HepG2 (cell line): ENCODE measurements around the gene METAP1D. TPM values are rescaled to one million over a fixed set of nuclear protein-coding genes. Genes with fewer than 3 reads are reported as not detected.
A peak's percentile ranks its signal among the peaks of the same experiment; 100 is the strongest.

Experiments
- ATAC-seq: fragments of 200-7000 bp; cut with Tn5 transposase; 3 replicates; pipeline ENCODE4 v1.9.1; 2020; ENCODE audit warnings: mild to moderate bottlenecking, moderate library complexity
- BruUV-seq: library from RNA; stranded (reverse); fragments of 400-500 nt; replicated peaks from 2 replicates; lab custom pipeline; 2021; lab: Mats Ljungman, UMichigan
- CTCF ChIA-PET: fragments of 300-600 bp; formaldehyde crosslinking; extraction: SDS; loops from one replicate; lab custom pipeline; 2021; ENCODE audit warnings: low total read pairs, inconsistent platforms, low intra/inter-chr PET ratio; lab: Yijun Ruan, JAX
- POLR2A ChIA-PET: fragments of 350-600 bp; sonication (Branson Sonifier 250); formaldehyde crosslinking; loops from one replicate; lab custom pipeline; 2020; ENCODE audit warnings: antibody characterized with exemption, inconsistent platforms; lab: Yijun Ruan, JAX
- DNase-seq: peaks from one replicate; pipeline ENCODE4 v3.0.0-alpha.2; 2015; ENCODE audit warnings: low spot score
- FAIRE-seq: peaks from 3 replicates; lab custom pipeline; 2011; peaks lifted over from hg19 to GRCh38; lab: Jason Lieb, UNC
- H2AFZ ChIP-seq: one replicate; pipeline ENCODE4 v1.6.1; 2011; ENCODE audit warnings: low read length, inconsistent platforms
- H3K27ac ChIP-seq: fragments of 300-600 bp; 3 replicates; pipeline ENCODE4 v1.8.0; 2011; ENCODE audit warnings: mixed run types, mild to moderate bottlenecking, mixed read lengths, low read length, inconsistent platforms; ENCODE audit not compliant: insufficient read depth; ENCODE audit errors: extremely low read length
- H3K27me3 ChIP-seq, 2 experiments: fragments of 200-600 bp in 1 of 2; 2 replicates in 1 of 2; 3 replicates in 1 of 2; pipeline versions ENCODE4 v1.6.0 to v1.8.0; 2011; ENCODE audit warnings: low read length in 2 of 2, mild to moderate bottlenecking in 2 of 2, moderate library complexity in 2 of 2, inconsistent platforms in 1 of 2; ENCODE audit not compliant: insufficient read depth in 2 of 2, control insufficient read depth in 1 of 2
- H3K36me3 ChIP-seq, 2 experiments: fragments of 200-600 bp in 1 of 2; replicated peaks in 1 of 2; 2 replicates in 1 of 2; 3 replicates in 1 of 2; pipeline versions ENCODE4 v1.5.1 to v1.8.0; 2011; ENCODE audit warnings: low read length in 2 of 2, inconsistent platforms in 1 of 2; ENCODE audit not compliant: insufficient read depth in 2 of 2, control insufficient read depth in 1 of 2
- H3K4me1 ChIP-seq: 2 replicates; pipeline ENCODE4 v1.5.1; 2012; ENCODE audit warnings: low read length, inconsistent platforms; ENCODE audit not compliant: insufficient read depth
- H3K4me2 ChIP-seq: 2 replicates; pipeline ENCODE4 v1.6.0; 2011; ENCODE audit warnings: low read depth, low read length, inconsistent platforms
- H3K4me3 ChIP-seq, 3 experiments: fragments of 200-600 bp in 1 of 3; sonication (generic), shearing (Covaris generic) in 1 of 3; replicated peaks in 1 of 3; 2 replicates each; pipeline ENCODE4 v1.5.1; 2011 to 2016; ENCODE audit warnings: low read length in 3 of 3, inconsistent platforms in 2 of 3, low read depth in 2 of 3, mild to moderate bottlenecking in 2 of 3, control low read depth in 1 of 3, mixed read lengths in 1 of 3; ENCODE audit not compliant: insufficient read depth in 1 of 3
- H3K79me2 ChIP-seq: one replicate; pipeline ENCODE4 v1.6.1; 2011; ENCODE audit warnings: low read length, inconsistent platforms; ENCODE audit not compliant: insufficient read depth
- H3K9ac ChIP-seq: 2 replicates; pipeline ENCODE4 v1.6.0; 2011; ENCODE audit warnings: mild to moderate bottlenecking, low read depth, low read length, inconsistent platforms; ENCODE audit not compliant: insufficient read depth
- H3K9me3 ChIP-seq: 2 replicates; pipeline ENCODE4 v1.5.1; 2012; ENCODE audit warnings: mild to moderate bottlenecking, low read length
- H4K20me1 ChIP-seq: 2 replicates; pipeline ENCODE4 v1.6.0; 2011; ENCODE audit warnings: inconsistent platforms, mild to moderate bottlenecking, low read length, moderate library complexity; ENCODE audit not compliant: insufficient read depth
- HMG20B ChIP-seq: conservative IDR thresholded peaks from 2 replicates; pipeline ENCODE4 v1.6.1; 2016; ENCODE audit warnings: missing genetic modification reagents, missing compliant biosample characterization
- LCORL ChIP-seq, 2 experiments: fragments of 450-650 bp in 1 of 2; sonication (generic) in 1 of 2; formaldehyde crosslinking in 1 of 2; IDR thresholded peaks; 2 replicates each; pipeline versions ENCODE4 v1.5.0 to v1.6.1; 2017 to 2020; ENCODE audit warnings: antibody characterized with exemption in 1 of 2, missing genetic modification reagents in 1 of 2
- MTF1 ChIP-seq: sonication (generic); formaldehyde crosslinking; IDR thresholded peaks from 2 replicates; pipeline ENCODE4 v1.5.0; 2020; ENCODE audit warnings: missing genetic modification reagents
- SPEN ChIP-seq: sonication (generic); formaldehyde crosslinking; IDR thresholded peaks from 2 replicates; pipeline ENCODE4 v1.5.1; 2020; ENCODE audit warnings: low read depth, mild to moderate bottlenecking, missing genetic modification reagents
- SRSF4 ChIP-seq: fragments of 200-400 bp; formaldehyde crosslinking; IDR thresholded peaks from one replicate; pipeline ENCODE4 v1.6.1; 2018; ENCODE audit warnings: mild to moderate bottlenecking, low read depth, low read length, moderate library complexity; ENCODE audit not compliant: poor library complexity, severe bottlenecking
- TCF7 ChIP-seq: sonication (generic); IDR thresholded peaks from 2 replicates; pipeline ENCODE4 v1.6.1; 2016; ENCODE audit warnings: antibody characterized with exemption, low read depth
- ZBTB3 ChIP-seq: sonication (generic); formaldehyde crosslinking; IDR thresholded peaks from 2 replicates; pipeline ENCODE4 v1.4.0; 2020; ENCODE audit warnings: low read depth, mild to moderate bottlenecking, moderate library complexity, missing genetic modification reagents, borderline replicate concordance
- ZFP36L2 ChIP-seq: sonication (generic); formaldehyde crosslinking; IDR thresholded peaks from 2 replicates; pipeline ENCODE4 v1.4.0; 2020; ENCODE audit warnings: missing genetic modification reagents
- ZMYM4 ChIP-seq: sonication (generic); formaldehyde crosslinking; IDR thresholded peaks from 2 replicates; pipeline ENCODE4 v1.8.1; 2023; ENCODE audit warnings: mild to moderate bottlenecking, missing genetic modification reagents
- ZNF225 ChIP-seq: sonication (generic); formaldehyde crosslinking; IDR thresholded peaks from 2 replicates; pipeline ENCODE4 v1.4.0; 2020; ENCODE audit warnings: mild to moderate bottlenecking, missing genetic modification reagents
- ZNF501 ChIP-seq: sonication (generic); formaldehyde crosslinking; IDR thresholded peaks from 2 replicates; pipeline ENCODE4 v1.5.1; 2020; ENCODE audit warnings: mild to moderate bottlenecking, moderate library complexity, missing genetic modification reagents
- ZNF619 ChIP-seq: sonication (generic); formaldehyde crosslinking; IDR thresholded peaks from 2 replicates; pipeline ENCODE4 v1.4.0; 2020; ENCODE audit warnings: mild to moderate bottlenecking, missing genetic modification reagents
- ZNF703 ChIP-seq: sonication (generic); formaldehyde crosslinking; IDR thresholded peaks from 2 replicates; pipeline ENCODE4 v1.5.1; 2020; ENCODE audit warnings: missing genetic modification reagents, mild to moderate bottlenecking, moderate library complexity, borderline replicate concordance
- ZNF800 ChIP-seq: sonication (generic); formaldehyde crosslinking; IDR thresholded peaks from 2 replicates; pipeline ENCODE4 v1.4.0; 2020; ENCODE audit warnings: missing genetic modification reagents
- WGBS: methylation state at CpG from one replicate; pipeline ENCODE4 v1.1.6; 2017; ENCODE audit warnings: low lambda C conversion rate; 5-methylcytosine and 5-hydroxymethylcytosine counted together
- in situ Hi-C: cut with HindIII; loops from 2 replicates; pipeline ENCODE4 v1.10.0; 2017; ENCODE audit warnings: low pct_unique_long_range_greater_than_20kb; ENCODE audit not compliant: extremely low pct_ligation_motif_present
- intact Hi-C: fragments of 100-400 bp; cut with micrococcal nuclease; formaldehyde crosslinking; loops from one replicate; pipeline ENCODE4 v1.10.0; 2022; ENCODE audit not compliant: unreplicated experiment
- polyA plus RNA-seq, 8 experiments: library from polyadenylated mRNA; depleted of rRNA in 3 of 8; stranded (reverse) in 7 of 8; unstranded in 1 of 8; fragments of >200 nt; fragmentation: Illumina TruSeq in 4 of 8; extraction: Trizol in 4 of 8; gene quantifications; 2 replicates each; pipeline versions ENCODE4 v1.2.1 to v1.2.3, GENCODE V29; 2011 to 2016; ENCODE audit warnings: low read depth in 4 of 8, missing spikeins in 1 of 8, mixed read lengths in 1 of 8; ENCODE audit not compliant: insufficient read depth in 1 of 8
- total RNA-seq, 5 experiments: library from RNA; depleted of rRNA; stranded (reverse); fragments of >200 nt; fragmentation: Illumina TruSeq; extraction: Trizol; gene quantifications; 2 replicates each; pipeline ENCODE4 v1.2.3, GENCODE V29; 2016; ENCODE audit warnings: low read depth in 1 of 5
- TF ChIP-seq, protein P1 (sequence below): sonication (generic); formaldehyde crosslinking; IDR thresholded peaks from 2 replicates; pipeline ENCODE4 v1.9.0; 2021; ENCODE audit warnings: missing genetic modification reagents, borderline replicate concordance

Gene METAP1D
- total and polyA plus RNA-seq, 2 of the 13 experiments (the other 11 are each of a cell fraction or from before 2014, with no cell fraction given): 14.7 to 21.6 TPM

DNA sequence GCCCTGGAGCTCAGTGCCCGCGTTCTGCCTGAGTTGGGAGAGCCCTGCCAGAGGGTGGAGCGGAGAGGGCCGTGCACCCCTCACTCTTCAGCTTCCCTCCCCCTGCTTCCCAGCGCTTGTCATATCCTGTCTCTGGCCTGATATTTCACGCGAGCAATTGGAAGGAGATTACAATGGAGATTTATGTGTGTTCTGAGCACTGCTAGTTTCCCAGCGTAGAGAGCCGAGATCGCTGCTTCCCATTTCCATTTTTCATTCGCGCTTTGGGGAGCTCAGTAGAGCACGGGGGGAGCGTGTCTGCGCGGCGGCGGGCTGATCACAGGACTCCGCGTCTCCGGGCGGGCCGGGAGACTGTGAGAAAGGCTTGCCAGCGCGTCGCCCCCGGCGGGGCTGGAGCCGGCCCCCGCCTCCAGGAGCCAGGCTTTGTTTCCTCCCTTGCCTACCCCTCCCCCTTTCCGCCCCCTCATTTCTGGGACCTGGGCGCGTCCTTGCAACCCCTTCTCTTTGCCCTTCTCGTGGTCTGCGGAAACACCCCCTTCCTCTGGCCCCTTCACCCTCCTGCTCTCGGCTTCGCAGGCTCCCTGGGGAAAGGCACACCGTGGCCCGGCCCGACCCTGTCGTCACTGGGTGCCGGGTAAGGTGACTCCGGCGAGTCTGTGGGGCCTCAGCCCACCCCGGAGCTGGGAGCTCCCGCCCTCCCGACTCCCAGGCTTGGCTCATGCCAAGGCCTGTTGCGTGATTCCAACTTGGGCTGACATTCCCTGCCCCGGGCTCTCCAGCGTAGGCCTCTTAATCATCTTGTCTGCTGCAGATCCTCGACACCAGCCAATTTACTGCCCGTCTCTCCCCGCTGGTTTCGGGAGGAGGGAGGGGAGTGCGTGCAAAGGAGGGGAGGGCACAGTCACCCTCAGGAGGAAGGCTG is 97.1 kb downstream of the METAP1D start:
- Histone ChIP-seq H3K4me1 (peaks cover 60% of the 10 kb centered on the region), H3K27ac (no peak overlapping the region), H2AFZ (no peak overlapping the region), H3K9me3 (no peaks in the 10 kb centered on the region), H3K27me3 (peaks cover 20 to 83% of the 10 kb centered on the region in 2 experiments), H3K79me2 (no peaks in the 10 kb centered on the region), H3K4me3 (peak overlapping the region; percentile 60 to 77 (median 61)), H3K36me3 (no peaks in the 10 kb centered on the region), H4K20me1 (peaks cover 6% of the 10 kb centered on the region; the same call in 1 of the 2 replicates), H3K4me2 (peak overlapping the region; percentile 93), H3K9ac (peak overlapping the region; percentile 30; the same call in 1 of the 2 replicates)
- FAIRE-seq (no peak), DNase-seq (no peak), ATAC-seq (peak; percentile 13)
- ChIA-PET POLR2A (interaction anchor here (0.6 to 2.9 kb wide), 3 partner anchors 12 to 305 kb away, joined by 3 to 16 read pairs (median 5); partner anchors contain the start of gene DLX1), CTCF (no interaction called here)
- in situ Hi-C loops: no loop called here
- intact Hi-C loops: no loop called here
- no TSS peak for BruUV-seq
- 2% methylated on average over 33 of the region's 55 CpGs for WGBS
- TF ChIP-seq, protein P1, sequence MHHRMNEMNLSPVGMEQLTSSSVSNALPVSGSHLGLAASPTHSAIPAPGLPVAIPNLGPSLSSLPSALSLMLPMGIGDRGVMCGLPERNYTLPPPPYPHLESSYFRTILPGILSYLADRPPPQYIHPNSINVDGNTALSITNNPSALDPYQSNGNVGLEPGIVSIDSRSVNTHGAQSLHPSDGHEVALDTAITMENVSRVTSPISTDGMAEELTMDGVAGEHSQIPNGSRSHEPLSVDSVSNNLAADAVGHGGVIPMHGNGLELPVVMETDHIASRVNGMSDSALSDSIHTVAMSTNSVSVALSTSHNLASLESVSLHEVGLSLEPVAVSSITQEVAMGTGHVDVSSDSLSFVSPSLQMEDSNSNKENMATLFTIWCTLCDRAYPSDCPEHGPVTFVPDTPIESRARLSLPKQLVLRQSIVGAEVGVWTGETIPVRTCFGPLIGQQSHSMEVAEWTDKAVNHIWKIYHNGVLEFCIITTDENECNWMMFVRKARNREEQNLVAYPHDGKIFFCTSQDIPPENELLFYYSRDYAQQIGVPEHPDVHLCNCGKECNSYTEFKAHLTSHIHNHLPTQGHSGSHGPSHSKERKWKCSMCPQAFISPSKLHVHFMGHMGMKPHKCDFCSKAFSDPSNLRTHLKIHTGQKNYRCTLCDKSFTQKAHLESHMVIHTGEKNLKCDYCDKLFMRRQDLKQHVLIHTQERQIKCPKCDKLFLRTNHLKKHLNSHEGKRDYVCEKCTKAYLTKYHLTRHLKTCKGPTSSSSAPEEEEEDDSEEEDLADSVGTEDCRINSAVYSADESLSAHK (CRISPR knock-in tag): no peak
- TF ChIP-seq ZNF800 (peak; percentile 74), ZNF619 (no peak), ZNF501 (CRISPR knock-in tag) (0 out of 2 replicates have a peak, but pooled peaks have one; percentile 13), MTF1 (CRISPR knock-in tag) (no peak), ZFP36L2 (CRISPR knock-in tag) (no peak), ZBTB3 (CRISPR knock-in tag) (no peak), LCORL (IDR thresholded peaks at IDR 0.05) (no peak), LCORL (CRISPR knock-in tag; IDR thresholded peaks at IDR 0.05) (0 out of 2 replicates have a peak, but pooled peaks have one; percentile 42), SPEN (no peak), ZNF225 (CRISPR knock-in tag) (no peak), ZNF703 (CRISPR knock-in tag) (no peak), HMG20B (CRISPR knock-in tag) (no peak), ZMYM4 (peak; percentile 27; the same call in 1 of the 2 replicates), SRSF4 (no peak), TCF7 (no peak; the same call in 1 of the 2 replicates)
